H1 (cell line): Measurements from ENCODE around the gene AP1M2. TPM values are rescaled to one million over a fixed set of nuclear protein-coding genes. Genes with fewer than 3 reads are reported as not detected.

Experiments used
- ASH2L ChIP-seq: fragments of 200-600, 300-600 bp; sonication (generic); IDR thresholded peaks from one replicate; pipeline ENCODE4 v1.7.1; 2017; ENCODE audit warnings: low read length
- BACH1 ChIP-seq: IDR thresholded peaks from 2 replicates; pipeline ENCODE4 v1.6.1; 2012; ENCODE audit warnings: low read length, improper control_type of control experiment
- BRCA1 ChIP-seq: IDR thresholded peaks from 2 replicates; pipeline ENCODE4 v1.6.1; 2012; ENCODE audit warnings: low read depth, low read length, improper control_type of control experiment
- CHD1 ChIP-seq: IDR thresholded peaks from 2 replicates; pipeline ENCODE4 v1.6.1; 2012; ENCODE audit warnings: low read depth, low read length, improper control_type of control experiment
- CREB1 ChIP-seq: IDR thresholded peaks from 2 replicates; pipeline ENCODE4 v1.6.1; 2012; ENCODE audit warnings: inconsistent platforms
- CTCF ChIP-seq, 3 experiments: IDR thresholded peaks; 1 replicate in 2 of 3; 2 replicates in 1 of 3; pipeline versions ENCODE4 v1.5.1 to v1.6.1; 2011; ENCODE audit warnings: low read length in 3 of 3, mild to moderate bottlenecking in 3 of 3, inconsistent platforms in 2 of 3, low read depth in 1 of 3, moderate library complexity in 1 of 3; ENCODE audit not compliant: insufficient read depth in 1 of 3; ENCODE audit errors: control extremely low read depth in 1 of 3
- EGR1 ChIP-seq: IDR thresholded peaks from 2 replicates; pipeline ENCODE4 v1.6.1; 2011; ENCODE audit warnings: low read depth, low read length, borderline replicate concordance
- GABPA ChIP-seq: IDR thresholded peaks from 2 replicates; pipeline ENCODE4 v1.6.1; 2011; ENCODE audit warnings: mild to moderate bottlenecking, low read length, moderate library complexity, borderline replicate concordance; ENCODE audit not compliant: insufficient read depth
- GTF2F1 ChIP-seq: IDR thresholded peaks from 2 replicates; pipeline ENCODE4 v1.6.1; 2012; ENCODE audit warnings: low read depth, low read length, improper control_type of control experiment, borderline replicate concordance
- HDAC6 ChIP-seq: IDR thresholded peaks from one replicate; pipeline ENCODE4 v1.7.1; 2012; ENCODE audit warnings: low read depth, mild to moderate bottlenecking, inconsistent platforms, low read length, moderate library complexity
- NANOG ChIP-seq: IDR thresholded peaks from 2 replicates; pipeline ENCODE4 v1.6.1; 2011; ENCODE audit warnings: low read length, low read depth, mild to moderate bottlenecking, inconsistent platforms; ENCODE audit not compliant: insufficient read depth, poor library complexity, severe bottlenecking
- NRF1 ChIP-seq: IDR thresholded peaks from 2 replicates; pipeline ENCODE4 v1.6.1; 2011; ENCODE audit warnings: mild to moderate bottlenecking, low read depth, low read length, improper control_type of control experiment
- POLR2A ChIP-seq, 2 experiments: IDR thresholded peaks; 1 replicate in 1 of 2; 2 replicates in 1 of 2; pipeline ENCODE4 v1.6.1; 2011; ENCODE audit warnings: low read depth in 2 of 2, low read length in 2 of 2, mild to moderate bottlenecking in 2 of 2; ENCODE audit errors: control extremely low read depth in 1 of 2
- POLR2AphosphoS5 ChIP-seq: IDR thresholded peaks from 2 replicates; pipeline ENCODE4 v1.6.1; 2011; ENCODE audit warnings: low read depth, low read length
- POU5F1 ChIP-seq: IDR thresholded peaks from 2 replicates; pipeline ENCODE4 v1.6.1; 2011; ENCODE audit warnings: low read depth, mild to moderate bottlenecking, low read length, moderate library complexity
- RXRA ChIP-seq: IDR thresholded peaks from 2 replicates; pipeline ENCODE4 v1.6.1; 2011; ENCODE audit warnings: low read depth, mild to moderate bottlenecking, low read length, moderate library complexity; ENCODE audit not compliant: insufficient read depth
- SIN3A ChIP-seq, 2 experiments: IDR thresholded peaks in 1 of 2; conservative IDR thresholded peaks in 1 of 2; 2 replicates each; pipeline ENCODE4 v1.6.1; 2011 to 2012; ENCODE audit warnings: low read length in 2 of 2, improper control_type of control experiment in 1 of 2, low read depth in 1 of 2, mild to moderate bottlenecking in 1 of 2
- SP1 ChIP-seq: IDR thresholded peaks from 2 replicates; pipeline ENCODE4 v1.6.1; 2011; ENCODE audit warnings: low read depth, low read length
- SP4 ChIP-seq: IDR thresholded peaks from 2 replicates; pipeline ENCODE4 v1.6.1; 2012; ENCODE audit warnings: low read length, inconsistent platforms
- TAF7 ChIP-seq: optimal IDR thresholded peaks from 2 replicates; pipeline ENCODE3; 2011; ENCODE audit warnings: low read depth, mild to moderate bottlenecking, inconsistent platforms, low read length, moderate library complexity, borderline replicate concordance
- TCF12 ChIP-seq: IDR thresholded peaks from 2 replicates; pipeline ENCODE4 v1.6.1; 2011; ENCODE audit warnings: low read depth, mild to moderate bottlenecking, low read length
- USF2 ChIP-seq: IDR thresholded peaks from 2 replicates; pipeline ENCODE4 v1.6.1; 2011; ENCODE audit warnings: low read length, improper control_type of control experiment
- YY1 ChIP-seq: IDR thresholded peaks from 2 replicates; pipeline ENCODE4 v1.6.1; 2011; ENCODE audit warnings: low read depth, mild to moderate bottlenecking, low read length
- polyA plus RNA-seq, 7 experiments: library from polyadenylated mRNA; depleted of rRNA in 3 of 7; stranded (reverse) in 5 of 7; unstranded in 2 of 7; fragments of >200 nt in 5 of 7; fragments of 200-250 nt in 2 of 7; gene quantifications; 1 replicate in 5 of 7; 2 replicates in 1 of 7; 4 replicates in 1 of 7; pipeline versions ENCODE4 v1.2.1 to v1.2.3, GENCODE V29; 2011 to 2013; ENCODE audit warnings: missing spikeins in 2 of 7, mixed read lengths in 2 of 7
- total RNA-seq: library from RNA; stranded (reverse); fragmentation: NEBNext Ultra II Directional; extraction: Animal tissue kit (Norgen Biotek cat#: 25700); gene quantifications from 2 replicates; pipeline ENCODE4 v1.2.1, GENCODE V29; 2021

The AP1M2 gene
- total and polyA plus RNA-seq, 2 of the 8 experiments (the other 6 are each of a cell fraction or from before 2014, with no cell fraction given): 140 to 161 TPM

- TF ChIP-seq GABPA (no peak), GTF2F1 (no peak), ASH2L (no peak), POLR2A (IDR thresholded peaks at IDR 0.05; ENCODE audit: control extremely low read depth in 1 of 2, low read depth in 2 of 2, low read length in 2 of 2) (no peak), TAF7 (no peak), SP1 (no peak), EGR1 (no peak), USF2 (no peak), CTCF (IDR thresholded peaks at IDR 0.05; ENCODE audit: control extremely low read depth in 1 of 3, insufficient read depth in 1 of 3, low read depth in 1 of 3, low read length in 3 of 3) (peak in 1 of 3 experiments; percentile 14; a peak in 1 of 4 replicates), CHD1 (no peak), POLR2AphosphoS5 (no peak), YY1 (no peak), SIN3A (conservative IDR thresholded peaks at IDR 0.05 in 1 of 2, IDR thresholded peaks at IDR 0.05 in 1 of 2; ENCODE audit: low read depth in 1 of 2, low read length in 2 of 2) (peak; percentile 65 to 67; a peak in 2 of 4 replicates), SP4 (no peak), BACH1 (no peak), BRCA1 (no peak), TCF12 (no peak), CREB1 (peak; percentile 83), NANOG (no peak), HDAC6 (no peak), NRF1 (no peak), RXRA (no peak), POU5F1 (no peak)
Measured at GRCh38 chr19:10568062-10568825, 18.9 kb downstream of the AP1M2 start (continued).
